Left cardiac atrium (tissue), 4 donors: ENCODE measurements around the gene MLYCD. TPM values are rescaled to one million over a fixed set of nuclear protein-coding genes. Genes with fewer than 3 reads are reported as not detected.

Experiments
- ATAC-seq, 2 donors: fragments of 200-7000 bp; cut with Tn5 transposase; one replicate each; pipeline ENCODE4 v1.9.1; 2020; ENCODE audit warnings: mild to moderate bottlenecking in 2 of 2, moderate library complexity in 2 of 2
- DNase-seq: peaks from one replicate; pipeline ENCODE4 v3.0.0-alpha.2; 2020
- intact Hi-C, 2 donors: fragments of 100-400 bp; cut with DNase I; formaldehyde crosslinking; loops; one replicate each; pipeline versions ENCODE4 v1.14.1 to v1.15.1; 2022 to 2023
- total RNA-seq, 2 donors: library from RNA; stranded (reverse); fragmentation: NEBNext Ultra II Directional; extraction: Animal tissue kit (Norgen Biotek cat#: 25700); gene quantifications; one replicate each; pipeline ENCODE4 v1.2.1, GENCODE V29; 2021
- donor health status: DM: no; HTN: yes; CAD: no.
- donor health status: DM: no; HTN: yes; CAD: no; lungs with severe emphysema.
- donor health status: DM: yes; HTN: yes; CAD: no.
- donor health status: Dilated cardiomyopathy.

MLYCD gene
- total RNA-seq, 2 donors from 2014 or later = 27.0 to 36.3 TPM

GRCh38 chr16:83895243-83895642, 3.7 kb upstream of the MLYCD start:
- intact Hi-C loops = no loop called here
- DNase-seq (no peak), ATAC-seq (no peak)

- intact Hi-C loops = no loop called here
- DNase-seq (no peak), ATAC-seq (no peak)
Measured at GRCh38 chr16:83895942-83896341, 3.0 kb upstream of the MLYCD start.

- peak; percentile 34 to 54 for ATAC-seq
- intact Hi-C loops = no loop called here
- DNase-seq = peak; percentile 60
Measured at GRCh38 chr16:83899272-83899897, 470 bp downstream of the MLYCD start.

GRCh38 chr16:83899978-83900377, 1.1 kb downstream of the MLYCD start:
- intact Hi-C loops = no loop called here
- no peak for DNase-seq
- no peak for ATAC-seq

- DNase-seq = no peak
- ATAC-seq = no peak
- intact Hi-C loops = no loop called here
Measured at GRCh38 chr16:83900571-83900970, 1.7 kb downstream of the MLYCD start.

- intact Hi-C loops = no loop called here
- ATAC-seq = no peak
- DNase-seq = no peak
Measured at GRCh38 chr16:83901101-83901500, 2.2 kb downstream of the MLYCD start.

GRCh38 chr16:83903751-83904150, 4.8 kb downstream of the MLYCD start:
- ATAC-seq = peak; percentile 69 to 73
- intact Hi-C loops = no loop called here
- DNase-seq = peak; percentile 75

GRCh38 chr16:83906683-83907082, 7.8 kb downstream of the MLYCD start:
- intact Hi-C loops = no loop called here
- DNase-seq (no peak), ATAC-seq (no peak)

GRCh38 chr16:83907111-83907510, 8.2 kb downstream of the MLYCD start:
- intact Hi-C loops = no loop called here
- ATAC-seq (no peak), DNase-seq (no peak)

- no peak for DNase-seq
- no peak for ATAC-seq
- intact Hi-C loops = no loop called here
Measured at GRCh38 chr16:83907631-83908250, 8.8 kb downstream of the MLYCD start.

- ATAC-seq = no peak
- no peak for DNase-seq
- intact Hi-C loops = no loop called here
Measured at GRCh38 chr16:83908798-83909197, 9.9 kb downstream of the MLYCD start.

- ATAC-seq = no peak
- intact Hi-C loops = no loop called here
- no peak for DNase-seq
Measured at GRCh38 chr16:83911290-83911689, 12.4 kb downstream of the MLYCD start.

GRCh38 chr16:83912519-83913244, 13.8 kb downstream of the MLYCD start:
- ATAC-seq (peak; percentile 73 to 94), DNase-seq (no peak)
- intact Hi-C loops = no loop called here

- ATAC-seq (peak; percentile 93 to 95), DNase-seq (peak; percentile 78)
- intact Hi-C loops = no loop called here
Measured at GRCh38 chr16:83913245-83913633, 14.3 kb downstream of the MLYCD start.

GRCh38 chr16:83914091-83914710, 15.3 kb downstream of the MLYCD start:
- DNase-seq (no peak), ATAC-seq (no peak)
- intact Hi-C loops = no loop called here

- DNase-seq (no peak), ATAC-seq (no peak)
- intact Hi-C loops = no loop called here
Measured at GRCh38 chr16:83915081-83915480, 16.2 kb downstream of the MLYCD start.

- no peak for ATAC-seq
- intact Hi-C loops = no loop called here
- DNase-seq = no peak
Measured at GRCh38 chr16:83915491-83915890, 16.6 kb downstream of the MLYCD start.

- ATAC-seq (no peak), DNase-seq (no peak)
- intact Hi-C loops = no loop called here
Measured at GRCh38 chr16:83917152-83918120, 18.5 kb downstream of the MLYCD start.

GRCh38 chr16:83920894-83921491, 22.1 kb downstream of the MLYCD start:
- intact Hi-C loops = no loop called here
- DNase-seq (no peak), ATAC-seq (no peak)
